DMS 273 (cell line): Measurements from ENCODE around the gene CLCN3.
"Not testable (repeated sequence)": the region's sequence is repeated elsewhere in the genome, so short reads cannot be mapped to it uniquely, and the experiment has no call there.

ENCODE experiments used
- DNase-seq: peaks from one replicate; lab custom pipeline; 2025; ENCODE audit not compliant: unreplicated experiment; lab: John Stamatoyannopoulos, UW

CLCN3 gene

GRCh38 chr4:169690787-169691186, 70.4 kb downstream of the CLCN3 start:
- DNase-seq, result no peak

GRCh38 chr4:169698331-169698730, 78.0 kb downstream of the CLCN3 start:
- no peak for DNase-seq

DNA sequence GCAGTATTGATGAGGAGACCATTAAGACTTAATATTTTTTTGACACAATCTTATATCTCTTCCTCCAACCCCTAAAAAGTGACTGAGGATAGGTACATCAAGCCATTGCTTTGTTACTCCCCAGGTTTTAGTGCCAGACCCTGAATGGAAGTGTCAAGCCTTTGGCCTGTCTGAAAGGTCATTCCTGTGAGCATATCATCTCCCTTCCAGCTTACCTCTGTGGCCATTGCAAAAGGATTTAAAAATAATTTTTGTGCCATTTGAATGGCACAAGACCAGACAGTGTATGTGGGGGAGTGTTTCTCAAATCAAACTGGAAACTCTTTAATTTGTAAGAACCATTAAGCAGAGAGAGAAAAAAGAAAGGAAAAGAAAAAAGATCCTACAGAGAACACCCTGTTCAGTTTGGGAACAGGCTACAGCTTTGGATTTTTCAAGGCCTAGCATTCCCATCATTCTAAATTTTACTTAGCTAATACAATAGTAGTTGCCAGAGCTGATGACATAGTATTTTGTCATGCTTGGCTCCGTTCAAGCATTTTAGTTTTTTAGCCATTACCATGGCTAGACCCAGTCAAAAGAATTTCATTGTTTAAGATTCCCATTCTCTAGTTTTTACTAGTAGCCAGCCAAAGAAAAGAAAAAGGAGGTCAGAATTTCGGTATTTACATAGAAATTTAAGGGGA, 87.7 kb downstream of the CLCN3 start:
- DNase-seq, result no peak

DNA sequence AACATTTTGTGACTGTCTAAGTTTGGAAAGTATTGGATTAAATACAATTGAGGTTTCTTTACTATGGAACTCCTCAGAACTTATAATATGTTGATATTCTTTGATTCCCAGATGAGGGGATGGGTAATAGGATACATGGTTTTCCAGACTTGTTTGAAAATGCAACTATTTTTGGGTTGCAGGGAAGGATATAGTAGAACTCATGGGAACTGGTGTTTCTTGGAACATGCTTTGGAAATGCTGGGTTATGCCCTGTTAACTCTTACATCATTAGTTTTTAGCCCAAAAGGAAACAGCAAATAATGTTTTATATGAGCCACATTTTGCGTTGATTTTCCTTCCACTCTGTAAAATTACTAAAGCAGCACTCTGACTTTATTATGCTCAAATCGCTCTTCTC, 95.4 kb downstream of the CLCN3 start:
- no peak for DNase-seq

- DNase-seq, result no peak
Measured at GRCh38 chr4:169716677-169717076, 96.3 kb downstream of the CLCN3 start.

DNA sequence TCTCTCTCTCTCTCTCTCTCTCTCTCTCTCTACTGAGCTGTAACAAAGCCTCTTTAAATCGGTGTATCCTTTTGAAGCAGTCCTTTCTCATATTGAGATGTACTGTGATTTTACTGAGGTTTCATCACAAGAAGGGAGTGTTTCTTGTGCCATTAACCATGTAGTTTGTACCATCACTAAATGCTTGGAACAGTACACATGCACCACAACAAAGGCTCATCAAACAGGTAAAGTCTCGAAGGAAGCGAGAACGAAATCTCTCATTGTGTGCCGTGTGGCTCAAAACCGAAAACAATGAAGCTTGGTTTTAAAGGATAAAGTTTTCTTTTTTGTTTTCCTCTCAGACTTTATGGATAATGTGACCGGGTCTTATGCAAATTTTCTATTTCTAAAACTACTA, 100.2 kb downstream of the CLCN3 start:
- no peak for DNase-seq

DNA sequence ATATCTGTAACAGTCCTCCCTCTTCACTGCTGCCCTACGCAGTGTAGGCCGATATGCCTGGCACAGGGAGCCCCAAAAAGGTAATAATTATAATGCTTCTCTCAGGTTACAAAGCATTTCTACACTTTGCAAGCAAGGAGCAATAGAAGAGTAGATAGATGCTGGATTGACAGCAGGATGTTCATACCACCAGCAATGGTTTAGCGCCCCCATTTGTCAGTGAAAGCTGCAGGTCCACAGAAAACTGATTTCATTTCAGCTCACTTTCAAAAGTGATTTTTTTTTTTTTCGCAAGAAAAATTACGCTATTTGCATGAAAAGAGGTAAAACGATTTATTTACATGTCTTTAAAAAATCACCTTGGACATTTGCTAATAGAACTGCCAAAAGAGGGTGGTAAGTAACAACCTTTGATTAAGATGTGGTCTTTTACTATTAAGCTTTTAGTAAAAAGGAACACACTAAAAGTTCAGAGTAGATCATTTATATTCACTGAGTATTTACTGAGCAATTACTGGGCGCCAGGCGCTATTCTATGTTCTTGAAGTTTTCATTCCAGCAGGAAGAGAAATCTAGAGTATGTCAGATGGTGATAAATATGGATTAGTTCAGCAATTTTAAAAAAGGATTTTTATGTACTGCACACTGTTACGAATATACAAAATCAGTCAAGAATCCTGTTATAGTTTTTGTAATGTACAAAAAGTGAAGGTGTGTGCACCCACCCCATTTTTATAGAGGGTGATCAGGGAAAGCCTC, 103.0 kb downstream of the CLCN3 start:
- DNase-seq, result peak; percentile 25

GRCh38 chr4:169724260-169724659, 103.9 kb downstream of the CLCN3 start:
- no peak for DNase-seq

GRCh38 chr4:169727616-169728015, 107.2 kb downstream of the CLCN3 start:
- no peak for DNase-seq

DNA sequence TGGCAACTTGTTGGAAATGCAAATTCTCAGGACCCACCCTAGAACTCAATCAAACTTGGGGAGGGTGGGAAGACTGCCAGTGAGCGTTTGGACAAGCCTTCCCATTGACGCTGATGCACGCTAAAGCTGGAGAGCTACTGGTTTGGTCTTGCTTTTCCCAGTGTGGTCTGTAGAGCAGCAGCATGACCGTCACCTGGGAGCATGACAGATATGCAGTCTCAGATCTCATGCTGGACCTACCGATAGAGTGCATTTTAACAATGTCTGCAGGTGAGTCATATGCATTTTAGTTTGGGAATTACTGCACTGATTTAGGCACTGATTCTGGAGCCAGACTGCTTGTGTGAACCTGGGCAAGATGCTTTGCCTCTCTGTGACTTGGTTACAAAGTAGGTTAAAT, 110.2 kb downstream of the CLCN3 start:
- no peak for DNase-seq

GRCh38 chr4:169738604-169739003, 118.2 kb downstream of the CLCN3 start:
- DNase-seq, result not testable (repeated sequence)

DNA sequence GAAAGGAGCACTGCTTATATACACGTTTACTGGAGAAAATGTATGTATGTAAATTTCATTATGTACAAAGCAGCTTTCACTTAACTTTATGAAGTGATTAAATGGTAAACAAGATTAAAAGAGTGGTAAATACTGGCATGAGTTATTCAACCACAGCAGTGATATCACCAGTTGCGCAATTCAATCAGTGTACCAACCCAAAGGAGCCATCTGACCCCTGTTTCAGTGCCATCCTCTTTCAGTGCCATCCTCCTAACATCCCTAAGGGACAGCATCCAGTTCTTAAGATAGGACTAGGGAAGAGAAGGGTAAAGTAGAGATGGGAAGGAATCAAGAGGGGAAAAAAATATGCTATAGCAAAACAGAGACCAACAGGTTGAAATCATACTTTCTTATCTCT, 121.2 kb downstream of the CLCN3 start:
- no peak for DNase-seq

DNA sequence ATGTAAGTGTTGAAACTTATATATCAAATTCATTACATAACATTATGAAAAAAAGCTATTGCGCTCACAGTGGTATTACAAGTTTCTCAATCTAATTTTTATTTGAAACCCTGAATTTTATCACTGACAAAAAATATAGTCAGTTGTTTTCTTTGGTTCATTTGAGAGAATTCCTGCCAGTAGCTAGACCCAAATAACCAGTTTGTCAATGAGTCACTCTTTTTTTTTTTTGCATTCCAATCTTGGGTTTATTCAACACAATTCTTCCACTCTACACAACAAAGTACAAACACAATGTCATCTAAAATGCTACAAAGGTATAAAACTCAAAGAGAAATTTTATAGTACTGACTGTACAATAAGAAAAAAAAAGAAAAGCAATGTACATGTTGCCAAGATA, 124.2 kb downstream of the CLCN3 start:
- DNase-seq, result no peak

DNA sequence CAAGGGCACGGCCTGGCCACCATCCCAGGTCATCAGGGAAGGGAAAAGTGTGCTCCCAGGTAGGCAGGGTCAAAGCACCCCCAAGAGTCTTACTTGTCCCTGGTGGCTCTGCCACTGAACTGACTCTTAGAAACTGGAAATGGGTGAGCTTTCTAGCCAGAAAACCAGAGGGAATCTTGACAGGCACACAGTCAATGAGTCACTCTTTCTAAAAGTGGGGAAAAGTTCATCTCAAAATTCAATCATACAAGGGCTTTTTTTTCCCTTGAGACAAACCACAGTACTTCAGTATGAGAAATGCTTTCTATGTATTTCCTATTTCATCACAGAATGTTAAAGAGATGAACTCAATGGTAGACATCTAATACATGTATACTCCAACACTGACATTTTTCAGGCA, 124.9 kb downstream of the CLCN3 start:
- DNase-seq, result no peak

DNA sequence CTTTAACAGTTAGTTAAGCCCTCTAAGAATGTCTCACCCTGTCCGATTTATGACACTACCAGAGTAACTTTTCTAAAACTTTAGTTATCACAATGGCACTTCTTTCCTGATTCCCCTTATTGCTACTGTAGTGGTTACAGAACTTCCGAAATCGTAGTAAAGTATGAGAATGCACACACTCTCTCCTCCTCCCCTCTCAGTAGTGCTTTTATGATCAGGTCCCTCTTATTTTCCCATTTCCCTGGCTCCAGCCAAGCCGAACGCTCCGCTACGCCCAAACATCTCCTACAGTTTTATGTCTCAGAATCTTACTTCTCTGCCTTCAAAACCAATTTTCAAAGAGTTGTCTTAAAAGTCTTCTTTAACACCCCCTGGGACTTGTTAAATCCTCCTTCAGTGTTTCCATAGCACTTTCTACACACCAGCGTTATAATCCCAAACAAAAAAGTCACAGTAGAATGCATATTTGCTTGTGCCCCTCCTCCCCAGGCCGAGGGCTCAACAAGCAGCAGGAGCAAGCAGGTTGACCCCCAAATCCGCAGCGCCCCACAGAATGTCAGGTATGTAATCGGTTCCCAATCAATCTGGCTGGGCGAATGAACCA, 136.7 kb downstream of the CLCN3 start:
- no peak for DNase-seq

GRCh38 chr4:169757575-169758184, 137.3 kb downstream of the CLCN3 start, which contains the start of gene HPF1:
Gene HPF1 (minus strand): TSS chr4:169757944. CDS start chr4:169757877, 67 bp downstream.
- DNase-seq, result peak; percentile 96

- no peak for DNase-seq
Measured at GRCh38 chr4:169758401-169758962, 138.1 kb downstream of the CLCN3 start.

DNA sequence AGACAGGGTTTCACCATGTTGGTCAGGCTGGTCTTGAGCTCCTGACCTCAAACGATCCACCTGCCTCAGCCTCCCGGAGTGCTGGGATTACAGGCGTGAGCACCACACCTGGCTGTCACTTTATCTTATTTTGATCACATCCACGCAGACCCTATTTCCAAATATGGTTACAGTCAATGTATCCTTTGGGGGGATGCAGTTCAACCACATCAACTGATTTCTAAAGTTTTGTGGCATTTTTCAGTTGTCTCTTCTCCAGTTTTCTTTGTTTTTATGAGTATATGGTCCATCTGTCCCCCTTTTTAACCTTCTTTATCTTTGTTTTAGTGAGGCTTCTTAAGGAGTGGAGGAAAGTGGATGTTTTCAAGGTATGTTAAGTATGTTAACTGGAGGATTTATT, 141.5 kb downstream of the CLCN3 start:
- no peak for DNase-seq

DNA sequence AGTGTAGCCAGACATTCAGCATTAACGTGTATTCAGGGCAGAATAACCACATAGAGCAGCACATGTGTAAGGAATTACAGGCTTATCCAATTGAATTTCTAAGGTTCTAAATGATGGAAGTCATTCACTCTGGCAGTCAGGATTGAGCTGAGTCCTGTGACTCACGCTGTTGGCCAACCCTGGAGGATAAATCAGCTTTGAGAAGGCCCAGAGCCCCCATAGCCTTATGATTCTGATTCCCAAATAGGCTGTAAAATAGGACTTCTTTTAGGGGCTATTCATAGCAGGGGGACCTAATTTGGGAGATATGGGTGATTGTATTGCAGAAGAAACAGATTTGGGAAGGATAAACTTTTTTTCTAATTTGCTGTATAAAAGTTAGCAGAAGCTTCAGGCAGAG, 145.5 kb downstream of the CLCN3 start:
- DNase-seq, result no peak

GRCh38 chr4:169766741-169767140, 146.4 kb downstream of the CLCN3 start:
- DNase-seq, result no peak

GRCh38 chr4:169768385-169768784, 148.0 kb downstream of the CLCN3 start:
- DNase-seq, result no peak
